ENCODE measurements around the gene TOPBP1. TPM values are rescaled to one million over a fixed set of nuclear protein-coding genes. Genes with fewer than 3 reads are reported as not detected.
A peak's percentile ranks its signal among the peaks of the same experiment; 100 is the strongest.

TOPBP1 gene
- total and polyA plus RNA-seq, 2 of the 8 experiments (the other 6 are each of a cell fraction or from before 2014, with no cell fraction given) = 19.7 to 35.9 TPM

GRCh38 chr3:133573629-133574194, 88.0 kb downstream of the TOPBP1 start, which contains the start of gene CDV3 (continued):
- TF ChIP-seq CTCF (IDR thresholded peaks at IDR 0.05; ENCODE audit: control extremely low read depth in 1 of 3, insufficient read depth in 1 of 3, low read depth in 1 of 3, low read length in 3 of 3) = no peak
- no peak for TF ChIP-seq E2F6 (IDR thresholded peaks at IDR 0.05)
- TF ChIP-seq SP1 (IDR thresholded peaks at IDR 0.05; ENCODE audit: low read depth, low read length) = no peak
- no peak for TF ChIP-seq TCF12 (IDR thresholded peaks at IDR 0.05; ENCODE audit: low read depth, low read length)
- TF ChIP-seq FOSL1 (IDR thresholded peaks at IDR 0.05; ENCODE audit: insufficient read depth, low read depth, low read length) = no peak
- TF ChIP-seq EZH2 (IDR thresholded peaks at IDR 0.05; ENCODE audit: low read depth, low read length, severe bottlenecking) = no peak
- no peak for TF ChIP-seq NRF1 (IDR thresholded peaks at IDR 0.05; ENCODE audit: low read depth, low read length)
- TF ChIP-seq BCL11A (IDR thresholded peaks at IDR 0.05; ENCODE audit: low read depth in 2 of 2, low read length in 2 of 2) = no peak
- TF ChIP-seq CHD2 (IDR thresholded peaks at IDR 0.05; ENCODE audit: low read length) = no peak
- 0 out of 4 replicates have a peak, but pooled peaks of 1 of the 2 experiments have one; percentile 31 for TF ChIP-seq HDAC2 (IDR thresholded peaks at IDR 0.05; ENCODE audit: borderline replicate concordance in 1 of 2, low read depth in 2 of 2, low read length in 2 of 2)
- no peak for TF ChIP-seq ZNF274 (IDR thresholded peaks at IDR 0.05; ENCODE audit: borderline replicate concordance, extremely low read depth, low read length)
- TF ChIP-seq SUZ12 (IDR thresholded peaks at IDR 0.05; ENCODE audit: low read length) = no peak
- no peak for TF ChIP-seq RNF2 (IDR thresholded peaks at IDR 0.05; ENCODE audit: borderline replicate concordance, low read depth, low read length, missing control alignments, poor library complexity, severe bottlenecking)
- no peak for TF ChIP-seq JUN (IDR thresholded peaks at IDR 0.05; ENCODE audit: low read depth, low read length)
- no peak for TF ChIP-seq SAP30 (IDR thresholded peaks at IDR 0.05; ENCODE audit: insufficient read depth, insufficient replicate concordance, low read length)

Measured in H1 (cell line).